GM21381 (cell line): Measurements from ENCODE around the gene TMEM107.

Experiments
- ATAC-seq: cut with Tn5 transposase; IDR thresholded peaks from one replicate; pipeline ENCODE4 v1.9.1; 2021; ENCODE audit warnings: mild to moderate bottlenecking, moderate library complexity; ENCODE audit not compliant: unreplicated experiment

The TMEM107 gene

GRCh38 chr17:8138672-8139371 lies 37.4 kb downstream of the TMEM107 start:
- peak; percentile 77 for ATAC-seq

- no peak for ATAC-seq
Observed at GRCh38 chr17:8138374-8138671, 37.9 kb downstream of the TMEM107 start.

DNA sequence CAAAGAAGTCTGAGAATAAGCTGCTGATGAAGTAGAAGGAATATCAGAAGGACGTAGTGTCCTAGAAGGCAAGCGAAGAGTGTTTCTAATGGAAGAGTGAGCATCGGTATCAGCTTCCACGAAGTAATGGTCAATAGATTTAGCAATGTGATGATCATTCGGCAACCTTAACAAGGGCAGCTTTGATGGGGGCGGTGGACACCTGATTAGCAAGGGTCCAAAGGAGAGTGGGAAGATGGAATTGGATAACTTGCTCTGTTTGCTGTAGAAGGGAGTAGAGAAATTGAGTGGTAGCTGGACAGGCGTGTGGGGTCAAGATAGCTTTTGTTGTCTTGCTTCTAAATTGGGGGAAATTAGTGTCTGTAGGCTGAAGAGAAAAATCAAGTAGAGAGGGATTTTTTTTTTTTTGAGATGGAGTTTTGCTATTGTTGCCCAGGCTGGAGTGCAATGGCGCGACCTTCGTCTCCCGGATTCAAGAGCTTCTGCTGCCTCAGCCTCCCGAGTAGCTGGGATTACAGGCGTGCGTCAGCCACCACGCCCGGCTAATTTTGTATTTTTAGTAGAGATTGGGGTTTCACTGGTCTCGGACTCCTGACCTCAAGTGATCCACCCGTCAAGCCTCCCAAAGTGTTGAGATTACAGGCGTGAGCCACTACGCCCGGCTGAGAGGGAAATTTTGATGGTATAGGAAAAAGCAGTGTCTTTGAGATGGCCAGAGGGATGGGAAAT lies 38.4 kb downstream of the TMEM107 start:
- ATAC-seq, result no peak

GRCh38 chr17:8133941-8134340 lies 42.2 kb downstream of the TMEM107 start:
- no peak for ATAC-seq

DNA sequence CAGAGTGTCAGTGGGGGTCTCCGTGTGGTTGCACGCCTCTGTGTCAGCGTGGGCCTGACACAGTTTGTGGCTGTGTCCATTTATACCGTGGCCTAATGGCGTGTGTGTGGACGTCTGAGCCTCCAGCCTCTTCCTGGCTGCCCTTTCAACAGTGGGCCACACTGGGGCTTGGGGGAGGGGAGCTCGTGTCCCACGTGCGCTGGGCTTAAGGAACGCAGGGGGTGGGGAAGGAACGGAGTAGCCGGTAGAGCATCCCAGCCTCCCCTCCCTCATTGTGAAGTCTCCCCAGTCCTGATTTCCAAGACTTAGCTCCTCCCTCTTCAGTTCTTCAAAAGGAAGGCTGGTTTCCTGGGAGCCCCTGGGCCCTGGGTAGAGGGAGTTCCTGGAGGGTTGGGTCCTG lies 42.8 kb downstream of the TMEM107 start:
- ATAC-seq, result no peak

DNA sequence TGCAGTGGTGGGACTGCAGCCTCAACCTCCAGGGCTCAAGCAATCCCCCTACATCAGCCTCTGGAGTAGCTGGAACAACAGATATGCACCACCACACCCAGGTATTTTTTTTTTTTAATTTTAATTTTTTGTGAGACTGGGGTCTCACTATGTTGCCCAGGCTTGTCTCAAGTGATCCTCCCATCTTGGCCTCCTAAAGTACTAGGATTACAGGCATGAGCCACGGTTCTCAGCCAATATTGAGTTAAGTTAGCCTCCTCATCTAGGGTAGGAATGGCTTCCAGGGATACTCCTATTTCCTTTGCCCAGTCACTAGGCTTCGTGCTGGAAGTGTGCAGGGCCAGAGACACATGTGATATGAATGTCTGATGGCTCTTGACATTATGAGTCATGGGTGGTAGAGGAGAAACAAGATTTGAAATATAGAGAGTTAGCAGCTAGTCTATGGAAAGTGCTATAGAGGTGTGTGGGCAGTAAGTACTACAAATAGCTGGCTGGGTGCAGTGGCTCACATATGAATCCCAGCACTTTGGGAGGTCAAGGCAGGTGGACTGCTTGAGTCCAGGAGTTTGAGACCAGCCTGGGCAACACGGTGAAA lies 44.2 kb downstream of the TMEM107 start:
- ATAC-seq, result no peak

GRCh38 chr17:8128125-8128784 lies 47.9 kb downstream of the TMEM107 start:
- ATAC-seq, result no peak

DNA sequence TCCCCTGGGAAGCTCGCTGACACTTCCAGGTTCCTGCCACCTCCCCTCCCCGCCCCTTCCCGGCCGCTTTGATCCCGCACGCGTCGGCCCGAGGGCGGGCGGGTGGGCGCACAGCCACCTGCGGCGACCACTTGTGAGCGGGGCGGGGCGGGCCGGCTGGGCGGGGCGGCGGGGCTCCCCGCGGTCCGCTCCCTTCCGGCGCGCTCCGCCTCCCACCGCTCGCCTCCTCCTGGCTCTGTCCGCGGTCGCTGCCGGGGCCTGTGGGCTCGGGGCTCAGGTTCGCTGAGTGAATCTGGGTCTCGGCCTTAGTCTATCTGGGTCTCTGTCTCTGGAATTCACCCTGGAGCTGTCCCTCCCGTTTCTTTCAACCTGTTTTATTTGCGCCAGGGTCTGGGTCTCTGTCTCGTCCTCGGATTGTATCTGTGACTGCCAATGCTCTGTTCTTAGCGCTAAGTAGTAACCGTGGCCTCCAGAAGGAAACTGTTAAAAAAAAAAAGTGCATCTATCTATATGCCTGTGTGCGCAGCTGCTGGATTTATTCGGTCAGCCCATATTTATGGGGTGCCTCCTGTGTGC lies 49.6 kb downstream of the TMEM107 start:
- peak; percentile 29 for ATAC-seq

DNA sequence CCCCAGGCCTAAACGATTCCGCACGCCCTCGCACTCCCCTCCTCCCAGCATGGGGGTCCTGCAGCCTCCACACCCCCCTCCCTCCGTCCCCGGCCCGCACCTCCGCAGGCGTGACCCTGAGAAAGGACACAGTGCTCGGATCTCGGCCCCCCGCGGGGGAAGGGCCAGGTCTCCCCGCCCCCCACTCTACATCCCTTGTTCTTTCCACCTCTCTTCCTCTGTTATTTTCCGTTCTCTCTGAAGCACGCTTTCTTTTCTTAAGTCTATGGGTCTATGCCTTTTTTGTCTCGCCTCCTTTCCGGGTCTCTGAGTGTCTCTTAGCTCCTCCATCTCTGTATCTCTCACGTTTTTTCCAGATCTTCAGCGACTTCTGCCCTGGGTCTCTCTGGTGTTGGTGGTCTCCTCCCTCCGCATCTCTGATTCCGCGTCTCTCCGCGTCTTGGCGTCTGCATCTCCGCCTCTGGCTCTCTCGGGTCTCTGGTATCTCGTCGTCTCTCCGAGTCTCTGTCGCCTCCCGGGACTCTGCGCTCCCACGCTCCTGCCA lies 50.2 kb downstream of the TMEM107 start:
- ATAC-seq, result no peak

DNA sequence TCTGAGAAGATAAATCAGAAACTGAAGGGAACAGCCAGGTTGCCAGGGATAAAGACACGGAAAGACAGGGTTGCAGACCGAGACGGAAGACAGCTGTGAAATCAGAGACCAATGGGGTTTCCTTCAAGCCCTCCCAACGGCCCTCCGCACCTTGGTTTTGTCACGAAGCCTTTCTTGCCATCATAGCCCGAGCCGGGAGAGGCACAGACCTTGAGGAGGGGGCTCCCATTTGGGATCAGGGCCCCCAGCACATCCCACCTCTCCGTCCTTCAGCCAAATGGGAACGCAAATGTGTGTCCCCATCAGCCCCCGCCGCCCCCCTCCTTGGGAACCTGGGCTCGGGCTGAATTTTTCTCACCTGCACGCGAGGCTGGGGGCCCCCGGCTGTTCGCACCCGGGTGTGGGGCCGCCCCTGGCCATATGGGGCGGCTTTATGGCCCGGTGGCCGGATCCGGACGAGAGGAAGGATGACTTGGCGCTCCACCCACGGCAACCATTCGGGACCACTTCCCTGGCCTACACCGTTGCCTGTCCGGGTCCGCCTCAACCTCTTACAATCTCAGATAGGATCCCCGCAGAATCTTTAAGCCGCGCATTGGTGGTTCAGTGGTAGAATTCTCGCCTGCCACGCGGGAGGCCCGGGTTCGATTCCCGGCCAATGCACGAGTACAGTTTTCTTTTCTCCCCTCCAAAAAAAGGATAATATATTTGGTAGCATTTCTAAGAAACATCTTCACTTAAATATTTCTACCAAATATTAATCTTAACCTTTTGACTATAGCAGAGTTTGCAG lies 50.8 kb downstream of the TMEM107 start:
- no peak for ATAC-seq

GRCh38 chr17:8124350-8125153 lies 51.6 kb downstream of the TMEM107 start:
- no peak for ATAC-seq

GRCh38 chr17:8123695-8124349 lies 52.4 kb downstream of the TMEM107 start, which contains the start of gene HES7:
TSS of gene HES7 (minus strand) at chr17:8124106. CDS start at chr17:8124084, 22 bp downstream.
- no peak for ATAC-seq

DNA sequence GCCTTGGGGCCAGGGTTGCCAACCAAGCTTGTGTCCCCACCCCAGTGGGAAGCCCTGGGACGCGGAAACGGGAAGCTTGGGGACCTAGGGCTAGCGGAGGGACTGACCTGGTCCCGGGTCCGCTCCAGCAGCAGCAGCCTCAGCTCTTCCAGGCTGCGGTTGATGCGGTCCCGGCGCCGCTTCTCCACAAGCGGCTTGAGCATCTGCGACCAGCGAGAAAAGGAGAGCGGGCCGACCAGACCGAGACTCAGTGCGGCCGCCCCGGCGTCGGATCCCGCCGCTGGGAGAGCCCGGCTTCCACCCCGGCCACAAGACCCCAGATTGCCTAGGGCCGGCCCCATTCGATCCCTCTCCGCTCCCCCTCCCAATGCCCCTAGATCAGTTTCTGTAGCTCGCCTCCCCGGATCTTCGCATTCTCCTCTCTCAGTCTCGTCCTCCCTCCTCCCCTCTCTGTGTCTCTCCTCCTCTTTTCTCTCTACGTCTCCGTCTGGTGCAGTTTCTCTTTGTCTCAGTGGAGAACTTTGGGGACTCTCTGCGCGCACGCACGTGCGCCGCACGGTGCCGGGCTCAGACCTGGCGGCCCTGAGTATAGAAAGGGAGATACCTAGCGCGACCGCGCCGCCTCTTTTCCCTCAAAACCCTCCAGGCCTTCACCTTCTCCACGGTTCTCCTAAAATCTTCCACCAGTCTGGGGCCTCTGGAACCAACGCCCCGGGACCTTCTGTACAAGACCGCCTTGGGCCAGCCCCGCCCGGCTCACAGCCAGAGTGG lies 53.1 kb downstream of the TMEM107 start:
- ATAC-seq, result no peak
